Activated T-cell treated with anti-CD3 and anti-CD28 coated beads, Interleukin-2, amount 50 U/mL, for 4 hours (primary cell): Measurements from ENCODE around the gene FAHD2B. TPM values are rescaled to one million over a fixed set of nuclear protein-coding genes. Genes with fewer than 3 reads are reported as not detected.
A peak's percentile ranks its signal among the peaks of the same experiment; 100 is the strongest.
"Not testable (repeated sequence)": the region's sequence is repeated elsewhere in the genome, so short reads cannot be mapped to it uniquely, and the experiment has no call there.

Experiments used
- ATAC-seq, 2 donors: fragments of 200-7000 bp; cut with Tn5 transposase; one replicate each; pipeline ENCODE4 v1.10.0; 2021
- DNase-seq: peaks from one replicate; pipeline ENCODE4 v3.0.0-alpha.2; 2020
- H3K27me3 Mint-ChIP-seq: one replicate; pipeline ENCODE4 v1.8.0; 2021; ENCODE audit warnings: low read depth, mixed read lengths
- H3K36me3 Mint-ChIP-seq: one replicate; pipeline ENCODE4 v1.8.0; 2022; ENCODE audit warnings: mixed read lengths; ENCODE audit not compliant: insufficient read depth
- H3K4me1 Mint-ChIP-seq: one replicate; pipeline ENCODE4 v1.8.0; 2021; ENCODE audit warnings: low read depth, mixed read lengths
- H3K4me3 Mint-ChIP-seq: one replicate; pipeline ENCODE4 v1.8.0; 2021; ENCODE audit warnings: mild to moderate bottlenecking, moderate library complexity, mixed read lengths
- H3K9me3 Mint-ChIP-seq: one replicate; pipeline ENCODE4 v1.8.0; 2021; ENCODE audit warnings: mixed read lengths
- total RNA-seq, 3 donors: library from RNA; stranded (reverse); gene quantifications; one replicate each; pipeline ENCODE4 v1.2.1, GENCODE V29; 2021

The FAHD2B gene, protein sequence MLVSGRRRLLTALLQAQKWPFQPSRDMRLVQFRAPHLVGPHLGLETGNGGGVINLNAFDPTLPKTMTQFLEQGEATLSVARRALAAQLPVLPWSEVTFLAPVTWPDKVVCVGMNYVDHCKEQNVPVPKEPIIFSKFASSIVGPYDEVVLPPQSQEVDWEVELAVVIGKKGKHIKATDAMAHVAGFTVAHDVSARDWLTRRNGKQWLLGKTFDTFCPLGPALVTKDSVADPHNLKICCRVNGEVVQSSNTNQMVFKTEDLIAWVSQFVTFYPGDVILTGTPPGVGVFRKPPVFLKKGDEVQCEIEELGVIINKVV
- total RNA-seq, result 1 to 10 TPM; 7.0 to 8.5 (median 7.6) TPM

DNA sequence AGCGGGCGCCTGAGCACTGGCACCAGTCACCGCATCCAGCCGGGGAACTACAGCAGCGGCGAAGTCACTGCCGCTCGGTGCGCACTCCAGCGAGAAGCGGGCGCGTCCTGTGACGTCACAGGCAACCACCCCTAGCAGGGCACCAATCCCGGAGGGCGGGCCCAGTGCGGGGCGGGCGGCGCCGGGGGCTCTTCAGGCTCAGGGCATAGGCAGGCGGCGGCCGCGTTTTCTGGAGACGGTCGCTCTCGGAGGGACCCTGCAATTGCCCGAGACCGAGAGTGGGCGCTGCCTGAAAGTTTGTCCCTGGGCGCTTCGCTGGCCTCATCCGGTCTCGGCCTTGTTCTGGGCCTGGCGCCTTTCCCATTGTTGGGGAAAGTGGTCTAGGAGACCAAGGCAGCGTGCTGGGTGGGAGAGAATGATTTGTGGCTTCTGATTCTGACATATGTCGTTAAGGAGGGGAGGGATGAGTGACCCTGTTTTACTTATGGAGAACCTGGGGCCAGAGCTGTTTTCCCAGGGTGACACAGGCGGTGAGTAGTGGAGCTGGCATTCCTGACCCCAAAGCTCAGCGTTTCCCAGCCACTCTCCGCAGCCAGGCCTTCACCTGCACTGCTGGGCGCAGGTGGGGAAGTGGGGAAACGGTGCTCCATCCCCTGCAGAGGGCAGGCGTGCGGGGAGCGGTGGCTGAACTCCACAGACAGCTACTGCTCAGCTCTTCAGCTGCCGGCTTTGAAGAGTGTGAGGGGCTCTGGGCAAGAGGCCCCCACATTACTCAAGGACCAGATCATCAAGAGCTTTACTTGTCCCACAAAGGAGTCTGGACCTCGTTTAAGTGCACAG is at the start of gene FAHD2B:
FAHD2B (minus strand) TSS at position 111 of the 840 bp plus-strand sequence. CDS start 3,176 bp downstream, outside the sequence.
- DNase-seq (peak; percentile 84), ATAC-seq (peak; percentile 97 to 98)
- H3K4me3 Mint-ChIP-seq, result peak within 1 kb of the TSS; percentile 79
- peaks cover 12% of the 10 kb centered on the region for H3K4me1 Mint-ChIP-seq
- H3K36me3 Mint-ChIP-seq, H3K9me3 Mint-ChIP-seq, H3K27me3 Mint-ChIP-seq: not testable (repeated sequence)

DNA sequence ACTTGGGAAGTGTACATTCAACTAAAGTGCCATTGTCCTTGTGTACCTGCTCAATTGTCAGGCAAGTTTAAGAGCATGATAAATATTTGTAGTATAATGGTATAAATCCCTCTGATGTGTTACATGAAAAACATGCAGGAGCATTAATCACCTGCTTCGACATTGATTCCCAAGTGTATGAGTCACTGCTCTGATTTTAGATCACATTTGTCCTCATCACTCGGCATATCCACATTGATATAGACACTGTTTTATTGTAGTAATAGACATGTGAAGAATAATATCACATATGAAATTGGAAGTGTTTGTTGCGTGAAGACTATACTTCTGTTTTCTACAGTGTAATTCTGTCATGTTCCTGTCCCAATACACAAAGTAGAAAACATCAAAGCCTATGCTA is 49.3 kb upstream of the FAHD2B start:
- H3K9me3 Mint-ChIP-seq, H3K4me1 Mint-ChIP-seq, H3K27me3 Mint-ChIP-seq, H3K4me3 Mint-ChIP-seq, ATAC-seq, DNase-seq: not testable (repeated sequence)
- H3K36me3 Mint-ChIP-seq, result peaks cover 27% of the 10 kb centered on the region

DNA sequence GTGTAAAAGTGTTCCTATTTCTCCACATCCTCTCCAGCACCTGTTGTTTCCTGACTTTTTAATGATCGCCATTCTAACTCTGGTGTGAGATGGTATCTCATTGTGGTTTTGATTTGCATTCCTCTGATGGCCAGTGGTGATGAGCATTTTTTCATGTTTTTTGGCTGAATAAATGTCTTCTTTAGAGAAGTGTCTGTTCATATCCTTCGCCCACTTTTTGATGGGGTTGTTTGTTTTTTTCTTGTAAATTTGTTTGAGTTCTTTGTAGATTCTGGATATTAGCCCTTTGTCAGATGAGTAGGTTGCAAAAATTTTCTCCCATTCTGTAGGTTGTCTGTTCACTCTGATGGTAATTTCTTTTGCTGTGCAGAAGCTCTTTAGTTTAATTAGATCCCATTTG is 34.4 kb upstream of the FAHD2B start:
- H3K9me3 Mint-ChIP-seq, result not testable (repeated sequence)

DNA sequence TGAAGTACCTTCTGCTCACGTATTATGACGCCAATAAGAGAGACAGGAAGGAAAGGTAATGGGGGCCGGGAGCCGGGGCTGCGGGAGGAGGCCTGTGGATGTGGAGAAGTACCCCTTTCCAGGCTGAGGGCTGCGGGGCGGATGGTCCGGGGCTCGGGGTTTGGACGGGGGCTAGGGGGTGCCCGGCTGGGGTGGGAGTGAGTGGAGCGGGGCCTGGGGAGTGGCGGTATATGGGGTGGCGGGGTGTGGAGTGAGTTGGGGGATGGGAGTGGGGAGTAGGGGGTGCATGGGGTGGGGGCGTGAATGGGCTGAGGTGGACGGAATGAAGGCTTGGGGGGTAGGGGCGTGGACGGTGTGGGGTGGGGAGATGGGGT is 19.2 kb upstream of the FAHD2B start:
- ATAC-seq, H3K27me3 Mint-ChIP-seq, H3K4me1 Mint-ChIP-seq, DNase-seq, H3K36me3 Mint-ChIP-seq, H3K9me3 Mint-ChIP-seq: not testable (repeated sequence)
- peak overlapping the region; percentile 98 for H3K4me3 Mint-ChIP-seq

More for the DNA sequence above, 34.4 kb upstream of the FAHD2B start:
- not testable (repeated sequence) for H3K4me1 Mint-ChIP-seq, H3K4me3 Mint-ChIP-seq, DNase-seq, ATAC-seq, H3K27me3 Mint-ChIP-seq
- H3K36me3 Mint-ChIP-seq, result peaks cover 22% of the 10 kb centered on the region

DNA sequence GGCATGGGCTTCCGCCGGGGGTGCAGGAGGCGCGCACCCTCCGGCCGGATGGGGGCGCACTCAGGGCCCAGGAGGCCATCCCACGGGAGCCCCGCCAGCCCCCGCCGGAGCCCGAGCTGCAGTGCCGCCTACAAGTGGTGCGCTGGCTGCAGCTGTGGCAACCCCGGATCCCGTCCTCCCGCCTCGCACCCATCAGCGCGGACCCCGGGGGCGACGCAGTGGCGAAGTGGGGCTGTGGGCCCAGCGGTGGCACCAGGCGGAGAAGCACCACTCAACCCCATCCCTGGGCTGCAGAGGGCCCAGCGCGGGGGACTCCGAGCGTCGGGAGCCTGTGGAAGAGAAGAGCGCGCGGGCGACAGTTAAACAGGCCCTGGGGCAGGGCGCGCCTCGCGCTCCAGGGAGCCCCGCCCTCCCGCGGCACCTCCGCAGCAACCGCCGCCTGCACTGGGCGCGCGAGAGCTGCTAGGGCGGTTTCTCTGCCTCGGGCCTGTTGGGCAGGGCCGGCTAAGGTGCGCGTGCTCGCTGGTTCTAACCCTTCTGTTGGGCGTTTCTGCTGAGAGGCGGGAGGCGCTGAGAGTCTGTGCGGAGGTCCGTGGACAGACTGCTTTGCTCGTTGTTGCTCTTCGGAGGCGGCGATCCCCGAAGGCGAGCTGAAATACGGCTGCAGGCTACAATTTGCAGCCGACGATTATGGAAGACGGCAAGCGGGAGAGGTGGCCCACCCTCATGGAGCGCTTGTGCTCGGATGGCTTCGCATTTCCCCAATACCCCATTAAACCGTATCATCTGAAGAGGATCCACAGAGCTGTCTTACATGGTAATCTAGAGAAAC is 18.6 kb upstream of the FAHD2B start, which contains the start of gene ANKRD36:
ANKRD36 (plus strand) TSS at position 104 of the 832 bp plus-strand sequence; CDS start at position 691, 587 bp downstream.
- ATAC-seq (peak; percentile 96), DNase-seq (peak; percentile 79)
- not testable (repeated sequence) for H3K9me3 Mint-ChIP-seq, H3K36me3 Mint-ChIP-seq, H3K4me1 Mint-ChIP-seq
- H3K4me3 Mint-ChIP-seq, result peak within 1 kb of the TSS; percentile 98
- peaks cover 12% of the 10 kb centered on the region for H3K27me3 Mint-ChIP-seq

DNA sequence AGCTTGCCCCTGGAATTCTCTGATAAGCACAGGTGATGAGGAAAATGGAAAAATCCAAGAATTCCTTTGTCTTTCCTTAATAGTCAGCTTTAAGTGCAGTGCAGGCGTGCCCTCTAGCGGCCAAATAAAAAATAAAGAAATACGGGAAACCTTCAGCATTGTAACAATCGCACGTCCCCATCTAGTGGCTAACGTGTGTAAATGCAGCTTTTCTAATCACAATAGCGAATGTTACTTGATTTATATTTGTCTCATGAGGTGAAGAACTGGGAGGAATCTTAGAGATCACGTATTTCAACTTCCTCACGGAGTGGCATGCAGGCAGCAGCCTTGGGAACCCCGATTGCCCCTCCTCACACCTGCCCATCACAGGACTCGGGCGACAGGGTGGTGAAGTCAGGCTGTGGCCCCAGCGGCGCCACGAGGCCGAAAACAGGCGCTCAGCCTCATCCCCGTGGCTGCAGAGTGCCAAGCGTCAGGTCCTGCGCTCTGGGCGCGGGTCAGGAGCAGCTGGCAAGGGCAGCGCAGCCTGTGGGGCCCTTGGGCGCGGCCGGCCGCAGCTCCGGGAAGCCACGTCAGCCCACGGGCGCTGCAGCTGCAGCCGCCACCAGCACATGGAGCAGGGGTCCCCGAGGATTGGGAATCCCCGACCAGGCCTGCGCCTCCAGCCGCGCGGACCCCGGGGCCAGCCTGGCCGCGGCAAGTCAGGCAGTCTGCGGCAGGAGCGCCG is 17.8 kb upstream of the FAHD2B start:
- ATAC-seq (peak; percentile 50 to 59), DNase-seq (peak; percentile 52)
- not testable (repeated sequence) for H3K9me3 Mint-ChIP-seq, H3K36me3 Mint-ChIP-seq, H3K4me1 Mint-ChIP-seq
- H3K27me3 Mint-ChIP-seq, result peaks cover 12% of the 10 kb centered on the region
- peak overlapping the region; percentile 88 for H3K4me3 Mint-ChIP-seq

DNA sequence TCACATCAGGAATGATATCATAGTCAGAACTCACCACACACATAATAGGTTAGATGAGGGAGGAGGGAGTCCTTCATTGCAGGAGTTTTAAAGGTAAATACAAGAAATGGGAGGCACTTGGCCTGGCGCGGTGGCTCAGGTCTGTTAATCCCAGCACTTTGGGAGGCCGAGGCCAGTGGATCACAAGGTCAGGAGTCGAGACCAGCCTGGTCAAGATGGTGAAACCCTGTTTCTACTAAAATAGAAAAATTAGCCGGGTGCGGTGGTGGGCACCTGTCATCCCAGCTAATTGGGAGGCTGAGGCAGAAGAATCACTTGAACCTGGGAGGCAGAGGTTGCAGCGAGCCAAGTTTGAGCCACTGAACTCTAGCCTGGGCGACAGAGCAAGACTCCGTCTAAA is 16.6 kb upstream of the FAHD2B start:
- not testable (repeated sequence) for H3K4me1 Mint-ChIP-seq, DNase-seq, H3K9me3 Mint-ChIP-seq, H3K4me3 Mint-ChIP-seq, H3K36me3 Mint-ChIP-seq, ATAC-seq
- peaks cover 17% of the 10 kb centered on the region for H3K27me3 Mint-ChIP-seq

DNA sequence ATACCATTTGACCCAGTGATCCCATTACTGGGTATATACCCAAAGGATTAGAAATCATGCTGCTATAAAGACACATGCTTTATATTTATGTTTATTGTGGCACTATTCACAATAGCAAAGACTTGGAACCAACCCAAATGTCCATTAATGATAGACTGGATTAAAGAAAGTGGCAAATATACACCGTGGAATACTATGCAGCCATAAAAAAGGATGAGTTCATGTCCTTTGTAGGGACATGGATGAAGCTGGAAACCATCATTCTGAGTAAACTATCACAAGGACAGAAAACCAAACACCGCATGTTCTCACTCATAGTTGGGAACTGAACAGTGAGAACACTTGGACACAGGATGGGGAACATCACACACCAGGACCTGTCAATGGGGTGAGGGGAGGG is 12.2 kb upstream of the FAHD2B start:
- H3K4me1 Mint-ChIP-seq, H3K9me3 Mint-ChIP-seq, DNase-seq, H3K36me3 Mint-ChIP-seq, H3K4me3 Mint-ChIP-seq, ATAC-seq: not testable (repeated sequence)
- peaks cover 26% of the 10 kb centered on the region for H3K27me3 Mint-ChIP-seq

DNA sequence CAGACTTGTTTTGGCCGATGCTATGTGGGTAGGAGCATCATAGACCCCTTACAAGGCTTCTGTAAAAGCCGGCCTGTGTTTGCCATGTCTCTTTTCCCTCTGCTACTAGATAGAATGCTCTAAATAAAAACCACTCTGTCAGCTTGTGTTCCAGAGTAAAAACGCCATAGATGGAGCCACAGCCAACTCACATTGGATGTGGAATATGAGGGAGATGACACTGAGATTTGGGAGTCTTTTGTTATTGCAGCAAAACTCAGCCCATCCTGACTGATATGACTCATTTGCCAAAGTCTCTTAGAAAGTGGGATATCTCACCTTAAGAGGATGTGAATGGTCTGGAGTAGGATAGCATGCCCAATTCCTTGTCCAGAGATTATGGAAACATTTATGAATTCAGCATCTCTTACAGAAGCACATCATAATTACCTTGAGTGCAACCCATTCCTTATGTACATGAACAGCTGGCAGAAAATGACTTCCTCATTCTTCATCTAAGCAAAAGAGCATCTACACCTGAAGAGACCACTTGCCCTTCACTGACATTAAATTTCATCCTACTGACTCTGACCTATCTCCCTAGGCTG is 4.2 kb upstream of the FAHD2B start:
- H3K4me1 Mint-ChIP-seq, H3K4me3 Mint-ChIP-seq, H3K9me3 Mint-ChIP-seq, ATAC-seq, H3K27me3 Mint-ChIP-seq, H3K36me3 Mint-ChIP-seq, DNase-seq: not testable (repeated sequence)

DNA sequence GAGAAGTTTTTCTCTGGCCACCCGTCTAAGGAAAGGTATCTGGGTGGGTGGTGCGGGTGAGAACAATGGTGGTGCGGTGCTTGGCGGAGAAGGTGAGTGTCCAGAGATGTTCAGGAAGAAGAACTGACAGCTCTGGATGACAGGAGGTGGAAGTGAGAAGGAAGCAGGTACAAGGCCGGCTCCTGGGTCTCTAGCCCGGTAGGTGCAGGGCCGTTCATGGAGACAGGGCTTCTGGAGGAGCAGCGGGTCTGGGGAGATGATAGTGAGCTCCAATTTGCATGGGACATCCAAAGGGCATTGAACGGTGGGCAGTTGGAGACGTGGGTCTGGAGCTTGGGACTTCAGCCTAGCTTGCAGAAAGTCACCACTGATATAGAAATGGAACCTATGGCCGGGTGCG is 979 bp upstream of the FAHD2B start:
- H3K36me3 Mint-ChIP-seq, result no peaks in the 10 kb centered on the region
- H3K9me3 Mint-ChIP-seq, result no peaks in the 10 kb centered on the region
- no peak for ATAC-seq
- peaks cover 12% of the 10 kb centered on the region for H3K4me1 Mint-ChIP-seq
- DNase-seq, result no peak
- peaks cover 5% of the 10 kb centered on the region for H3K27me3 Mint-ChIP-seq
- peak overlapping the region; percentile 79 for H3K4me3 Mint-ChIP-seq

DNA sequence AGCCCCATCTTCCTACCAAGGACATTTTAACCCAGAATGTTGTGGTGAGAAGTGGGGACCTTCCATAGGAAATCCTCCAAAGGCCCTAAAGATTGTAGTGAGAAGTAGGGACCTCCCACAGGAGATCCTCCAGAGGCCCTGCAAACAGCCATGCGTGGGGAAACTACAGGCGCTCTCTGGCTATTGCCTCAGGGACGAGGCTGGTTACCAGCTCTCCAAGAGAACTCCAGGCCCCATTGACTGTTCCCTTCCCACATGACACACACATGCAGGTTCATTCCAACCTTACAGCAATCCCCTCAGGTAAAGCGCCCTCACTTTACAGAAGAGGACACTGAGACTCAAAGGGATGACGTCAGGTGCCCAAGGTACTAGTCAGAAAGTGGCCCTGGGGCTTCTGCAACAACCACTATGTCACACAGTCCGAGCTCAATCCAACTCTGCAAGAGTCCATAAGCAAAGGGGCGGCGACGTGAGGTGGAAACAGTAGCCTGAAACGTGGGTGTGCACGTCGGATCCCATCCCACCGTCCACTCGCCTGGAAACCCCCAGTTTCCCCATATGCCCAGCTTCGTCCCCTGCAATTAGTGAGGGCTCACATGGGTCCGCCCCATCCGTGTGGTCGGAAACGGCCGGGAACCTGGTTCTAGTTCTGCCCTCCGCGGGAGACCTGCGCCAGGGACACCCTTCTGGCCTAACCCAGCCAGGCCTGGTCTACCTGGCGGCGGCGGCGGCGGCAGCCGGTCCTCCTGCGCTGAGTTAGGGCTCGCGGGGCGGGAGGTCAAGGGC is 505 bp downstream of the FAHD2B start:
- H3K9me3 Mint-ChIP-seq, DNase-seq, H3K27me3 Mint-ChIP-seq, H3K36me3 Mint-ChIP-seq: not testable (repeated sequence)
- Mint-ChIP-seq H3K4me3 (peak overlapping the region; percentile 50), H3K4me1 (peaks cover 12% of the 10 kb centered on the region)
- ATAC-seq, result peak; percentile 11 to 19

DNA sequence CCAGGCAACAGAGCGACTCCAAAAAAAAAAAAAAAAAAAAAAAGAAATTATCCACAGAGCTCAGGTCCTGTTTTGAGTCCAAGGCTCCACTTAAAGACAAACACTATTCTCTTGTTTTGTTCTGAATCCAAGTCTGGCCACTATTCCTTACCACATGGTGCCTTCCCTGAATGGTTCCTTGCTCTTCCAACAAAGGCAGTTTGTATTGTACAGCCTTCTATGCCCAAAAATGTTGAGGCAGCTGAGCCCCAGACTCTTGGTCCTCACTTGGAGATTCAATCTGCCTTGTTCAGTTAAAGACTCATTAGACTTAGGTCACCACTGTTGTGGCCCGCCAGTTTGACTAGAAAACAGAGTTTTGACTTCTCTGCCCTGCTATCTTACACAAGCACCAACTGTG is 1.7 kb downstream of the FAHD2B start:
- H3K36me3 Mint-ChIP-seq, H3K9me3 Mint-ChIP-seq, ATAC-seq, H3K27me3 Mint-ChIP-seq, H3K4me3 Mint-ChIP-seq, DNase-seq: not testable (repeated sequence)
- peaks cover 12% of the 10 kb centered on the region for H3K4me1 Mint-ChIP-seq

DNA sequence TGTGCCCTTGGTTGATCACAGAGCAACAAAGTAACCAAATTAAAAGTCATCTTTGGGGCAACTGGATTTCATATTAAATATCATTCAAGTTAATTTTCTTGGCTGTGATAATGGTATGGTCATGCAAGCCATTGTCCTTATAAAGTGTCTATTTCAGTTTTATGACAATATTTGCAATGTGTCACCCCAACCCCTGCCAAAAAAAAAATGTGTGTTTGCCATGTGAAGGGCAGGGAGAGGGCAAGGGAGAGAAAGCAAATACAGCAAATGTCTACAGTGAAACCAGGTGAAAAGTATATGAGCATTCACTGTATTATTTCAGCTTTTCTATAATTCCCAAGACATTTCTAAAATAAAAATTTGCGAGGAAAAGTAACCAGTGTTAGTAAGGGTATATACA is 6.0 kb downstream of the FAHD2B start:
- not testable (repeated sequence) for H3K9me3 Mint-ChIP-seq

More for the DNA sequence above, 6.0 kb downstream of the FAHD2B start:
- H3K4me3 Mint-ChIP-seq, H3K36me3 Mint-ChIP-seq, H3K4me1 Mint-ChIP-seq, ATAC-seq, H3K27me3 Mint-ChIP-seq, DNase-seq: not testable (repeated sequence)
